ENCODE results near the gene ENAH. TPM values are rescaled to one million over a fixed set of nuclear protein-coding genes. Genes with fewer than 3 reads are reported as not detected.
A peak's percentile ranks its signal among the peaks of the same experiment; 100 is the strongest.

The ENAH gene
- polyA plus RNA-seq, 3 donors, result 0.12 TPM; not detected in 2

GRCh38 chr1:225677350-225678124, 24.6 kb upstream of the ENAH start:
- no peaks in the 10 kb centered on the region for H3K36me3 Mint-ChIP-seq

DNA sequence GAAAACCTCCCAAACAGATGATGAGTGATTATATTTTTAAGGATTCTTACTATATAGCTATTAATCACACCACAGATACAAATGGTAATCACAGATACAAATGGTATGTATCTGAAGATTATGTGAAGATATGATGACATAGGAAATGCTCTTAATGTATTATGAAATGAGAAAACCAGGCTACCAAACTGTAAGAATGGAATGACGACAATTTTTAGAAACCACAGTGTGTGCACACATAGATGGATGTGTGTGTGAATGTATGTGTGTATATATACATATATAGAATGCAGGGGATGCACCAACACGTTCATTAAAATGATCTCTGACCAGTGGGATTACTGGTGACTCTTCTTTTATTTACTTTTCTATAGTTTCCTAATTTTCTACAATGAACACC, 21.5 kb upstream of the ENAH start:
- H3K4me3 ChIP-seq (replicated peaks in 1 of 3; ENCODE audit: low read depth in 2 of 3, low read length in 3 of 3), result no peak overlapping the region
- peaks cover 5 to 8% of the 10 kb centered on the region in 2 donors for H3K4me1 ChIP-seq (ENCODE audit: control insufficient read depth in 1 of 2, insufficient read depth in 2 of 2, low read length in 2 of 2)
- H3K9me3 ChIP-seq (replicated peaks in 1 of 2; ENCODE audit: control insufficient read depth in 1 of 2, insufficient read depth in 1 of 2, low read length in 2 of 2), result no peaks in the 10 kb centered on the region
- no peaks in the 10 kb centered on the region for H3K36me3 ChIP-seq (replicated peaks in 1 of 2; ENCODE audit: control insufficient read depth in 1 of 2, insufficient read depth in 2 of 2, low read length in 2 of 2)
- no peak overlapping the region for H2AFZ ChIP-seq (ENCODE audit: insufficient read depth, low read depth, low read length, poor library complexity, severe bottlenecking)
- Mint-ChIP-seq H3K9me3 (peaks cover 0 to 3% (median 0%) of the 10 kb centered on the region in 7 donors), H3K27me3 (ENCODE audit: low read depth in 3 of 3) (peaks cover 22 to 37% (median 36%) of the 10 kb centered on the region in 3 donors), H3K4me3 (no peak overlapping the region), H3K27ac (no peak overlapping the region), H3K36me3 (no peaks in the 10 kb centered on the region), H3K4me1 (peaks cover 14% of the 10 kb centered on the region)
- intact Hi-C loops (cut with micrococcal nuclease), result no loop called here
- H4K20me1 ChIP-seq (ENCODE audit: insufficient read depth, low read length), result no peaks in the 10 kb centered on the region
- H3K9ac ChIP-seq (ENCODE audit: insufficient read depth, low read length, poor library complexity, severe bottlenecking), result no peak overlapping the region
- peaks cover 6 to 19% of the 10 kb centered on the region in 2 donors for H3K27me3 ChIP-seq (ENCODE audit: control insufficient read depth in 2 of 2, insufficient read depth in 2 of 2, low read length in 2 of 2)
- 33% methylated on average over 1 of the region's 2 CpGs for WGBS (ENCODE audit: insufficient coverage)
- H3K27ac ChIP-seq (ENCODE audit: low read depth in 1 of 2, low read length in 2 of 2), result no peak overlapping the region
- H3K4me2 ChIP-seq (replicated peaks; ENCODE audit: extremely low read depth, low read length, poor library complexity, severe bottlenecking), result no peak overlapping the region
- H3K79me2 ChIP-seq (ENCODE audit: insufficient read depth, low read length), result no peaks in the 10 kb centered on the region
- no peak for DNase-seq
- TF ChIP-seq CTCF (IDR thresholded peaks at IDR 0.05), result no peak

More at GRCh38 chr1:225677350-225678124, 24.6 kb upstream of the ENAH start:
- TF ChIP-seq CTCF (IDR thresholded peaks at IDR 0.05), result no peak
- no peaks in the 10 kb centered on the region for H3K9me3 ChIP-seq (replicated peaks in 1 of 2; ENCODE audit: control insufficient read depth in 1 of 2, insufficient read depth in 1 of 2, low read length in 2 of 2)
- no peak for DNase-seq
- H3K36me3 ChIP-seq (replicated peaks in 1 of 2; ENCODE audit: control insufficient read depth in 1 of 2, insufficient read depth in 2 of 2, low read length in 2 of 2), result no peaks in the 10 kb centered on the region
- H3K4me2 ChIP-seq (replicated peaks; ENCODE audit: extremely low read depth, low read length, poor library complexity, severe bottlenecking), result peak overlapping the region; percentile 37
- peaks cover 0 to 3% (median 0%) of the 10 kb centered on the region in 7 donors for H3K9me3 Mint-ChIP-seq
- H3K4me1 Mint-ChIP-seq, result peaks cover 14% of the 10 kb centered on the region
- no peaks in the 10 kb centered on the region for H3K79me2 ChIP-seq (ENCODE audit: insufficient read depth, low read length)
- H3K27me3 ChIP-seq (ENCODE audit: control insufficient read depth in 2 of 2, insufficient read depth in 2 of 2, low read length in 2 of 2), result peaks cover 6 to 19% of the 10 kb centered on the region in 2 donors
- H3K4me3 Mint-ChIP-seq, result peak overlapping the region in 1 of 2 donors; percentile 76
- H3K4me3 ChIP-seq (replicated peaks in 1 of 3; ENCODE audit: low read depth in 2 of 3, low read length in 3 of 3), result peak overlapping the region in 1 of 3 experiments; percentile 19
- peaks cover 27 to 42% (median 40%) of the 10 kb centered on the region in 3 donors for H3K27me3 Mint-ChIP-seq (ENCODE audit: low read depth in 3 of 3)
- H3K27ac Mint-ChIP-seq, result no peak overlapping the region
- H4K20me1 ChIP-seq (ENCODE audit: insufficient read depth, low read length), result no peaks in the 10 kb centered on the region
- peak overlapping the region; percentile 19 for H3K9ac ChIP-seq (ENCODE audit: insufficient read depth, low read length, poor library complexity, severe bottlenecking)
- H3K4me1 ChIP-seq (ENCODE audit: control insufficient read depth in 1 of 2, insufficient read depth in 2 of 2, low read length in 2 of 2), result peaks cover 5 to 8% of the 10 kb centered on the region in 2 donors
- 16% methylated on average over 28 of the region's 40 CpGs for WGBS (ENCODE audit: insufficient coverage)
- peak overlapping the region; percentile 80 for H2AFZ ChIP-seq (ENCODE audit: insufficient read depth, low read depth, low read length, poor library complexity, severe bottlenecking)
- intact Hi-C loops (cut with micrococcal nuclease), result no loop called here
- H3K27ac ChIP-seq (ENCODE audit: low read depth in 1 of 2, low read length in 2 of 2), result no peak overlapping the region
